ENCODE data around the gene MYOF.

MYOF gene

DNA sequence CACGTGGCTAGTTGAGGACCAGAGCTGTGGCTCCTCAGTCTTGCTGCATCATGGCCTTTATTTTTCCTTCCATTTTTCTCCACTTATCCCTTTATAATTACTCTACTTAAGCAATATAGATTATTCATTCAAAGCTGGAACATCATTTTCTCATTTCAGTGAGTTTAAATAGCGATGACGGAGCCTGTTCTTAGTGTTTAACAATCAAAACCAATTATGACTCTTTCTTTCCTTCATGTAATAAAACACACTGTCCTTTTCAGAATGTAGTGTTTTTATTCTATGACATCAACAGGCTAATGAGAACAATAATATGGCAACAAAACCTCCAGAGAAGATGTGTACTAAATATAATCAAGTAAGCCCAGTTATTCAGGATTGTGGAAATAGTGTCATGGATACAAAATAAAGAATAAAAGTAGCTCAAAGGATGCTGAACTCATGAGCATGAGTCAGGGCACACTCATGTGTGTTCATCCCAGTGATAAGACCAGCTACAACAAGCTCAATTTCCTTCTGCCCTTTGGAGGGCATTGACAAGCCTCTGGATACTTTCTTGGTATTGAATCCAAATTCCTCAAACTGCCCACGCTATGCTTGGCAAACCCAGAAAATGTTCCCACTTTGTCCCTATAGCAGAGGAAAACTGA, 220.0 kb downstream of the MYOF start:
- DNase-seq (ENCODE audit: low read depth in 2 of 2, low spot score in 1 of 2) = no peak

DNA sequence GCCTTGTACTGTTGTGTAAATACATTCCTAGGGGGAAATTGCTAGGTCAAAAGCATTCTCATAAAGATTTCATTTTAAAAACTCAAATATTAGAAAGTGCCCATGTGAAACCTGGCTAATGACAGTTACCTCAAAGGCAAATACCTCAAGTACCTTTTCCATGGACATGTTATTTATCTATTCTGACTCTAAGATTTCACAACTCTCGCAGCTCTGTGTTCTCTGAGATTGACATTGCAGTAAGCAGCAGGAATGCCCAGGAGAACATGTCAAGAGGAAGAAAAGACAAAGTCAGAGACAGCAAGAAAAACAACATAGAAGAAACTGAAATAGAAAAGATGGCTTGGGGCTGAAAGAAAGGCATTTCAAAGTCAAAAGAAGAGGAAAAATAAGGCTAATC, 221.0 kb downstream of the MYOF start:
- DNase-seq (ENCODE audit: low read depth in 2 of 2, low spot score in 1 of 2) = no peak

DNA sequence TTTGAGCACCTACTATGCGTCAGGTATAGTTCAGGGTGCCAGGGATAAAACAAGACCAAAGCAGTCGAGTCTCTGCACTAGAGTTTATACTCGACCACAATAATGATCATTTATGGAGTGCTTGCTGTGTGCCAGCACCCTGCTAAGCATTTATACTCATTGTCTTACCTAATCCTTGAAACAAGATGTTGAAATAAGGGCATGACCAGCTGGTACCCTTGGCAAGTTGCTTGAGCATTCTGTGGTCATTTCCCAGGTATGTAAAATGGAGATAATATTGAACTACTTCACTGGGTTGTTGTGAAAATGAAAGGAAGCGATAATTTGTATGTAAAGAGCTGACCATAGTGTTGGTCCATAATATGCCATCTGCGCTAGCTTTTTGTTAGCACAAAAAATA, 223.0 kb downstream of the MYOF start:
- no peak for DNase-seq (ENCODE audit: low read depth in 2 of 2, low spot score in 1 of 2)

All from stimulated activated CD8-positive, alpha-beta memory T cell treated with anti-CD3 and anti-CD28 coated beads, Interleukin-4, amount 100 ng/mL, for 1 hour (primary cell).